HepG2 (cell line): Measurements from ENCODE around the gene RPLP2. TPM values are rescaled to one million over a fixed set of nuclear protein-coding genes. Genes with fewer than 3 reads are reported as not detected.
A peak's percentile ranks its signal among the peaks of the same experiment; 100 is the strongest.

Experiments
- AGO1 ChIP-seq: fragments of 200-400 bp; formaldehyde crosslinking; IDR thresholded peaks from 2 replicates; pipeline ENCODE4 v1.6.1; 2017; ENCODE audit warnings: mild to moderate bottlenecking, low read depth, low read length, moderate library complexity; ENCODE audit not compliant: poor library complexity, severe bottlenecking
- RERE ChIP-seq: IDR thresholded peaks from 2 replicates; pipeline ENCODE4 v1.6.1; 2016; ENCODE audit warnings: low read depth, missing genetic modification reagents, missing compliant biosample characterization
- SAP130 ChIP-seq: IDR thresholded peaks from 2 replicates; pipeline ENCODE4 v1.6.1; 2016; ENCODE audit warnings: low read depth
- TARDBP ChIP-seq: sonication (generic); formaldehyde crosslinking; IDR thresholded peaks from 2 replicates; pipeline ENCODE4 v1.8.0; 2022; ENCODE audit warnings: mild to moderate bottlenecking, missing genetic modification reagents
- TRIM22 ChIP-seq: fragments of 450-650 bp; IDR thresholded peaks from 2 replicates; pipeline ENCODE4 v1.6.1; 2017
- ZNF280B ChIP-seq: sonication (generic); formaldehyde crosslinking; IDR thresholded peaks from 2 replicates; pipeline ENCODE4 v1.5.0; 2020; ENCODE audit warnings: missing genetic modification reagents, mild to moderate bottlenecking, borderline replicate concordance
- ZNF33B ChIP-seq: sonication (generic); formaldehyde crosslinking; IDR thresholded peaks from 2 replicates; pipeline ENCODE4 v1.5.1; 2020; ENCODE audit warnings: mild to moderate bottlenecking, missing genetic modification reagents
- ZNF382 ChIP-seq: sonication (generic); formaldehyde crosslinking; IDR thresholded peaks from 2 replicates; pipeline ENCODE4 v1.5.0; 2020; ENCODE audit warnings: missing genetic modification reagents, mild to moderate bottlenecking, borderline replicate concordance
- ZNF605 ChIP-seq: sonication (generic); formaldehyde crosslinking; IDR thresholded peaks from 2 replicates; pipeline ENCODE4 v1.8.0; 2022; ENCODE audit warnings: mild to moderate bottlenecking, missing genetic modification reagents
- polyA plus RNA-seq, 8 experiments: library from polyadenylated mRNA; depleted of rRNA in 3 of 8; stranded (reverse) in 7 of 8; unstranded in 1 of 8; fragments of >200 nt; fragmentation: Illumina TruSeq in 4 of 8; extraction: Trizol in 4 of 8; gene quantifications; 2 replicates each; pipeline versions ENCODE4 v1.2.1 to v1.2.3, GENCODE V29; 2011 to 2016; ENCODE audit warnings: low read depth in 4 of 8, missing spikeins in 1 of 8, mixed read lengths in 1 of 8; ENCODE audit not compliant: insufficient read depth in 1 of 8
- total RNA-seq, 5 experiments: library from RNA; depleted of rRNA; stranded (reverse); fragments of >200 nt; fragmentation: Illumina TruSeq; extraction: Trizol; gene quantifications; 2 replicates each; pipeline ENCODE4 v1.2.3, GENCODE V29; 2016; ENCODE audit warnings: low read depth in 1 of 5

The RPLP2 gene
- total and polyA plus RNA-seq, 2 of the 13 experiments (the other 11 are each of a cell fraction or from before 2014, with no cell fraction given): 978 to 2,106 TPM

GRCh38 chr11:838441-839279 is 28.9 kb downstream of the RPLP2 start (continued):
- TF ChIP-seq RERE (CRISPR knock-in tag) (no peak), ZNF280B (peak; percentile 84; the same call in 1 of the 2 replicates), TRIM22 (no peak), AGO1 (peak; percentile 37), ZNF605 (CRISPR knock-in tag) (peak; percentile 39; the same call in 1 of the 2 replicates), TARDBP (CRISPR knock-in tag) (peak; percentile 83), ZNF33B (no peak), ZNF382 (CRISPR knock-in tag) (no peak), SAP130 (CRISPR knock-in tag) (peak; percentile 95)
